ENCODE results near the gene MYL1.

GRCh38 chr2:210310550-210310949 is 4.4 kb downstream of the MYL1 start:
- TF ChIP-seq POLR2A (IDR thresholded peaks at IDR 0.05; ENCODE audit: low read depth, low read length) (no peak), CTCF (conservative IDR thresholded peaks at IDR 0.05; ENCODE audit: low read depth, low read length) (no peak), MAZ (IDR thresholded peaks at IDR 0.05; ENCODE audit: borderline replicate concordance, low read depth, low read length) (no peak), NFE2L2 (IDR thresholded peaks at IDR 0.05; ENCODE audit: low read depth, low read length) (no peak), MAFK (IDR thresholded peaks at IDR 0.05; ENCODE audit: low read depth, low read length) (no peak), RAD21 (IDR thresholded peaks at IDR 0.05; ENCODE audit: low read length) (no peak)

Measured in IMR-90 (cell line).